Upper lobe of left lung (tissue), 6 donors: ENCODE data around the gene CMIP. TPM values are rescaled to one million over a fixed set of nuclear protein-coding genes. Genes with fewer than 3 reads are reported as not detected.

Source experiments
- ATAC-seq, 2 donors: fragments of 200-7000 bp; cut with Tn5 transposase; one replicate each; pipeline ENCODE4 v1.9.1; 2022; ENCODE audit warnings: mild to moderate bottlenecking in 2 of 2, moderate library complexity in 2 of 2; ENCODE audit not compliant: low FRiP score in 2 of 2
- DNase-seq, 2 donors: peaks; one replicate each; pipeline ENCODE4 v3.0.0-alpha.2; 2019 to 2020
- H3K27ac ChIP-seq, 4 donors: fragments of 200-600 bp; sonication (generic); one replicate each; pipeline ENCODE4 v1.5.1; 2016 to 2019
- H3K27me3 ChIP-seq, 4 donors: fragments of 200-600 bp; sonication (generic); one replicate each; pipeline ENCODE4 v1.5.1; 2017 to 2019
- H3K36me3 ChIP-seq, 4 donors: fragments of 200-600 bp; sonication (generic); one replicate each; pipeline ENCODE4 v1.5.1; 2016 to 2019
- H3K4me1 ChIP-seq, 4 donors: fragments of 200-600 bp; sonication (generic); one replicate each; pipeline ENCODE4 v1.5.1; 2018 to 2019
- H3K4me3 ChIP-seq, 4 donors: fragments of 200-600 bp; sonication (generic); one replicate each; pipeline ENCODE4 v1.5.1; 2017 to 2019; ENCODE audit warnings: mild to moderate bottlenecking in 2 of 4, moderate library complexity in 1 of 4
- H3K9me3 ChIP-seq, 4 donors: fragments of 200-600 bp; sonication (generic); one replicate each; pipeline ENCODE4 v1.5.1; 2018 to 2019
- EP300 ChIP-seq, 4 donors: sonication (generic); formaldehyde crosslinking; IDR thresholded peaks; one replicate each; pipeline ENCODE4 v1.5.1; 2017; ENCODE audit warnings: antibody characterized with exemption in 4 of 4, control low read depth in 2 of 4
- POLR2A ChIP-seq, 4 donors: fragments of 450-650 bp; IDR thresholded peaks; one replicate each; pipeline ENCODE4 v1.5.1; 2016 to 2017; ENCODE audit warnings: antibody characterized with exemption in 4 of 4, mild to moderate bottlenecking in 2 of 4
- POLR2AphosphoS5 ChIP-seq, 2 donors: sonication (generic); formaldehyde crosslinking; IDR thresholded peaks; one replicate each; pipeline ENCODE4 v1.5.1; 2017; ENCODE audit warnings: antibody characterized with exemption in 2 of 2
- WGBS, 2 donors: methylation state at CpG; one replicate each; pipeline ENCODE4 v1.1.5; 2017 to 2018; 5-methylcytosine and 5-hydroxymethylcytosine counted together
- total RNA-seq, 6 donors: library from RNA; depleted of rRNA in 4 of 6; stranded (reverse); fragments of >200 nt in 4 of 6; gene quantifications; one replicate each; pipeline versions ENCODE4 v1.1.0 to v1.2.1, GENCODE V29; 2016 to 2021
- TF ChIP-seq, protein P1 (sequence below), 6 experiments: fragments of 450-650 bp in 4 of 6; fragments of 200-600 bp in 2 of 6; sonication (generic) in 2 of 6; IDR thresholded peaks; one replicate each; pipeline ENCODE4 v1.5.1; 2016 to 2019; ENCODE audit warnings: antibody characterized with exemption in 6 of 6
- donor health status: DM: no; HTN: no; CAD: no; lungs with moderate emphysema.
- donor health status: DM: no; HTN: yes; CAD: no; lungs with severe emphysema.

CMIP gene
- total RNA-seq, 6 donors from 2014 or later: 48.3 to 109 (median 67.6) TPM

DNA sequence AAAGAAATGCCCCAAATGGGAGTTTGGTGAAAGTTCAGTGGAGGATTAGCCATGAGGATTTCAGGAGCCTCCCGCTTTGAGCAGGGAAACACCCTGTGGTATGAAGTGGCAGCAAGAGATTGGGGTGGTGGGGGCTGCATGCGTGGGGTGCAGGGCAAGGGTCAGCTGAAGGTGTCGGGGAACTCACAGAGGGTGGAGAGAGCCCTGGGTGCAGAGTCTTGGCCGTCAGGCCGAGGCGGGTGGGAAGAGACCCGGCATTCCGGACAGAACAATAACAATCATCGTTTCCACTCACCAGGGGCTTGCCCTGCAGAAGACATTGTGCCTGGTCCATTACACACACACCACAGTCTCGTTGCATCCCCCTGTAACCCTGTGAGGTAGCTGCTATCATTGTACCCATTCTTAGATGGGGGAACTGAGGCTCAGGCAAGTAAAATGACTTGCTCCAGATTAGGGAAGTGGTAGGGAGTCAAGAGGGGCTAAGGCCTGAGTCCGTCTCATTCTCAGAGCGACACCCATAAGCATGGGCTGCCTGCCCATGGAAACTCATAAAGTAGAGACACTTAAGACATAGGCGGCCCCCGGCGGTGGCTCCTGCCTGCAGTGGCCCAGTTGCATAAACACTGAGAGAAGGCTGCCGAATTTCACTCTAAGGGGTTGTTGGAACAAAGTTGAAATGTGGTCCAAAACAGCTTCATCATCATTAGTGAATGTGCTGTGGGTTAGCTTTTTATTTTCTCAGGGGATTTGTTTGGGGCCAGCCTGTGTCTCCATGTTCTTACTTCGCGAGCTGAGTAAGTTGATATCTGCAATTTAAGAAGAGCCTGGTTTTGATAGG is 93.3 kb downstream of the CMIP start:
- Histone ChIP-seq H3K9me3 (no peaks in the 10 kb centered on the region), H3K27me3 (no peaks in the 10 kb centered on the region), H3K36me3 (no peaks in the 10 kb centered on the region), H3K4me3 (no peak overlapping the region), H3K27ac (peak overlapping the region in 1 of 4 donors; percentile 0), H3K4me1 (peaks cover 8 to 50% (median 18%) of the 10 kb centered on the region in 4 donors)
- TF ChIP-seq POLR2A (IDR thresholded peaks at IDR 0.05) (no peak), POLR2AphosphoS5 (IDR thresholded peaks at IDR 0.05) (no peak), EP300 (IDR thresholded peaks at IDR 0.05) (no peak)
- TF ChIP-seq, protein P1, sequence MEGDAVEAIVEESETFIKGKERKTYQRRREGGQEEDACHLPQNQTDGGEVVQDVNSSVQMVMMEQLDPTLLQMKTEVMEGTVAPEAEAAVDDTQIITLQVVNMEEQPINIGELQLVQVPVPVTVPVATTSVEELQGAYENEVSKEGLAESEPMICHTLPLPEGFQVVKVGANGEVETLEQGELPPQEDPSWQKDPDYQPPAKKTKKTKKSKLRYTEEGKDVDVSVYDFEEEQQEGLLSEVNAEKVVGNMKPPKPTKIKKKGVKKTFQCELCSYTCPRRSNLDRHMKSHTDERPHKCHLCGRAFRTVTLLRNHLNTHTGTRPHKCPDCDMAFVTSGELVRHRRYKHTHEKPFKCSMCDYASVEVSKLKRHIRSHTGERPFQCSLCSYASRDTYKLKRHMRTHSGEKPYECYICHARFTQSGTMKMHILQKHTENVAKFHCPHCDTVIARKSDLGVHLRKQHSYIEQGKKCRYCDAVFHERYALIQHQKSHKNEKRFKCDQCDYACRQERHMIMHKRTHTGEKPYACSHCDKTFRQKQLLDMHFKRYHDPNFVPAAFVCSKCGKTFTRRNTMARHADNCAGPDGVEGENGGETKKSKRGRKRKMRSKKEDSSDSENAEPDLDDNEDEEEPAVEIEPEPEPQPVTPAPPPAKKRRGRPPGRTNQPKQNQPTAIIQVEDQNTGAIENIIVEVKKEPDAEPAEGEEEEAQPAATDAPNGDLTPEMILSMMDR (IDR thresholded peaks at IDR 0.05): no peak
- DNase-seq (no peak), ATAC-seq (peak in 1 of 2 donors; percentile 43)
- 89 to 94% methylated on average over 17 of the region's 18 CpGs for WGBS, 2 donors

DNA sequence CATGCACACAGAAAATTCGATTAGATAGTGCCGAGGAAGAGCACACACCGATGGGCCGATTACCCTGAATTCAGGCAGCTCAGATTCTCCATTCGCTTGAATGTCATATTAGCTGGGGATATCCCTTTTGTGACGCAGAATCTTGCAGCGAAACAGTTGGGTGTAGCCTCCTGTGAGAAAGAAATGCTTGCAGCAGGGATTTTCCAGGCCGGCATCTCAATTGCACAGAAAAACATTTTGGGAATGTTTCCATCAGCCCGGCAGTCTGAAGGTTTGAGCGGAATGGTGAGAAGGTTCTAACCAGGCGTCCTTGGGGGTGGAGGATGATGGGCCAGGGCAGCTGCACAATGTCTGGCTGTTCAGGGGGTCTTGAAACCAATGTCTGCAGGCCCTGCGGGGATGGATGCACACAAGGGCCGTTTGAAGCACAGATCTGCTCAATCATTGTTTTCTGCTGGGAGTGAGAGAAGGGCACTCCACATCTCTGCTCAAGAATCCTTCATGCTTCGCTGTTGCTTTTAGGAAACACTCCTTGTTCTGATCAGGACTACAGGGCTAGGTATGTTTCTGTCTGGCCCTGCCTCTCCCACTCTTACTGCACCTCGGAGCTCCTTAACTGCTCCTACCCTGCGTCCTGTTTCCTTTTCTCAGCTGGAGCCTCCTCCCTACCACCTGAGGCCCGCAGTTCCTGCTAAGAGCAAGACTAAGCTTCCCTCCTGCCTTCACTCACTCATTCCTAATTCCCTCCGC is 94.6 kb downstream of the CMIP start:
- ATAC-seq (peak; percentile 20 to 74), DNase-seq (no peak)
- TF ChIP-seq POLR2A (IDR thresholded peaks at IDR 0.05): no peak
- TF ChIP-seq EP300 (IDR thresholded peaks at IDR 0.05): no peak
- TF ChIP-seq, protein P1 (IDR thresholded peaks at IDR 0.05): no peak
- TF ChIP-seq POLR2AphosphoS5 (IDR thresholded peaks at IDR 0.05): no peak
- Histone ChIP-seq H3K27me3 (no peaks in the 10 kb centered on the region), H3K27ac (peak overlapping the region; percentile 0 to 52 (median 20)), H3K4me3 (no peak overlapping the region), H3K36me3 (no peaks in the 10 kb centered on the region), H3K4me1 (peaks cover 21 to 57% (median 30%) of the 10 kb centered on the region in 4 donors), H3K9me3 (no peaks in the 10 kb centered on the region)
- 65 to 71% methylated on average over 16 to 18 of the region's 18 CpGs for WGBS, 2 donors

DNA sequence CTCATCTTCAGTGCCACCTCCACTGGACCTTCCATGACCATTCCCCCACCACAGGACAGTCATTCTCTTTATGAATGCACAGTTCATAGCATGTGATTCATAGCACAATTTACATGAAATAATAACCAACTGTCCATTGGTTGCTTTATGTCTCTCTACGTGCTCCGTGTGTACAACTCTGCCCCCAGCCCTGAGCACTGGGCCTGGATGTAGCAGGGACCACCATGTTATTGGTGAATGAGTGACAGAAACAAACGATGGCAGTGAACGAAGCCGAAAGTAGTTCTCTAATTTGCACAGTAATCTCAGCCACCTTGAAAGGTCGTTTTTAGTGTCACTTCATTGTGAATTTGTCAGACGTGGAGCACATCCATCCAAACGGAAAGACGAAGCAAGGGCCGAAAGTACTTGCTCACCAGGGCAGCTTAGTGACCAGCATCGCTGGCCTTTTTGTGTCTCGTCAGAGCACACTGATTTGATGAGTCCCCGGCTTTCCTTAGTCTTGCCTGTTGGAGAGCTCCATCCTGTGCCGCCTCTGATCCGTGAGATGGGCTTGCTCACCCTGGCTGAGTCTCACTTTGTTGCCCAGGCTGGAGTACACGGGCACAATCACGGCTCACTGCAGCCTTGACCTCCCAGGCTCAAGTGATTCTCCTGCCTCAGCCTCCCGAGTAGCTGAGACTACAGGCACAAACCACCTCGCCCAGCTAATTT is 95.3 kb downstream of the CMIP start:
- Histone ChIP-seq H3K27me3 (no peaks in the 10 kb centered on the region), H3K9me3 (no peaks in the 10 kb centered on the region), H3K4me1 (peaks cover 28 to 62% (median 37%) of the 10 kb centered on the region in 4 donors), H3K36me3 (no peaks in the 10 kb centered on the region), H3K27ac (peak overlapping the region in 3 of 4 donors; percentile 0 to 52 (median 41)), H3K4me3 (no peak overlapping the region)
- no peak for DNase-seq
- no peak for ATAC-seq
- WGBS, 2 donors: 91 to 95% methylated on average over 18 to 19 of the region's 19 CpGs
- TF ChIP-seq EP300 (IDR thresholded peaks at IDR 0.05) (no peak), POLR2AphosphoS5 (IDR thresholded peaks at IDR 0.05) (no peak), POLR2A (IDR thresholded peaks at IDR 0.05) (no peak)
- TF ChIP-seq, protein P1 (IDR thresholded peaks at IDR 0.05): no peak

DNA sequence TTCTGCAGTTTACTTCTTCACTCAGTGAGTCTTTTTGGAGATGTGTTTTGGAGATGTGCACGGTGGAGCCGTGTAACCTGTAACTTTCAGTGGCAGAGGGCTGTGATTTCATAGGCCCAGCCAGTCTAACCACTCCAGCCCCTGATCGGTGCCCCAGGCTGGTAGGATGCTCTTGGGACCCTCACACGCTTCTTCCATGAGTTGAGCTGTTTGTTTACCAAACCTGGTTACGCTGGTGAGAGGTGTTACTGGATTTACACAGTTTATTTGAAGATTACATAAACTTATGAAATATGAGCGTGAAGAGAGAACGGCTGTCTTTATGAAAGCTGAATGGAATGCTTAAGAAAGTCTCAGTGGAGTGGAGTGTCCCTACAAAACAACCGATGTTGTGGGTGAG is 96.7 kb downstream of the CMIP start:
- no peak for DNase-seq
- Histone ChIP-seq H3K27ac (no peak overlapping the region), H3K27me3 (no peaks in the 10 kb centered on the region), H3K4me1 (peaks cover 34 to 71% (median 45%) of the 10 kb centered on the region in 4 donors), H3K4me3 (no peak overlapping the region), H3K9me3 (no peaks in the 10 kb centered on the region), H3K36me3 (no peaks in the 10 kb centered on the region)
- TF ChIP-seq POLR2A (IDR thresholded peaks at IDR 0.05): no peak
- TF ChIP-seq, protein P1 (IDR thresholded peaks at IDR 0.05): no peak
- no peak for TF ChIP-seq POLR2AphosphoS5 (IDR thresholded peaks at IDR 0.05)
- TF ChIP-seq EP300 (IDR thresholded peaks at IDR 0.05): no peak
- no peak for ATAC-seq
- WGBS, 2 donors: 62% methylated on average over 8 of the region's 8 CpGs
